HCT116 (cell line): ENCODE measurements around the gene DOCK2. TPM values are rescaled to one million over a fixed set of nuclear protein-coding genes. Genes with fewer than 3 reads are reported as not detected.

Experiments
- ATAC-seq: fragments of 200-7000 bp; cut with Tn5 transposase; 2 replicates; pipeline ENCODE4 v1.9.1; 2020; ENCODE audit warnings: mild to moderate bottlenecking, moderate library complexity
- BruUV-seq: library from RNA; stranded (reverse); fragments of 400-500 nt; replicated peaks from 2 replicates; lab custom pipeline; 2021; lab: Mats Ljungman, UMichigan
- CTCF ChIA-PET: fragments of 300-600 bp; sonication (Branson Sonifier 250); formaldehyde crosslinking; loops from one replicate; lab custom pipeline; 2021; ENCODE audit warnings: antibody characterized with exemption; lab: Charles Lee
- POLR2A ChIA-PET: fragments of 300-600, 350-600 bp; sonication (Branson Sonifier 250); formaldehyde crosslinking; loops from one replicate; lab custom pipeline; 2021; ENCODE audit warnings: antibody characterized with exemption; lab: Charles Lee
- RAD21 ChIA-PET, 2 experiments: fragments of 300-600 bp; sonication (Branson Sonifier 250); formaldehyde crosslinking; loops; one replicate each; lab custom pipeline; 2023; ENCODE audit warnings: low total read pairs in 2 of 2; ENCODE audit not compliant: uncharacterized antibody in 2 of 2, unreplicated experiment in 2 of 2, low non-redundant PET in 1 of 2; lab: Charles Lee
- DNase-seq: peaks from one replicate; pipeline ENCODE4 v3.0.0-alpha.2; 2010; ENCODE audit warnings: low read depth, low spot score
- H2AFZ ChIP-seq: fragments of 200-600 bp; shearing (Covaris generic), sonication (generic); 2 replicates; pipeline ENCODE4 v1.6.1; 2017; ENCODE audit warnings: low read depth, mixed run types, mixed read lengths, antibody characterized with exemption, low read length; ENCODE audit not compliant: poor library complexity, severe bottlenecking
- H3K27ac ChIP-seq: 2 replicates; pipeline ENCODE4 v1.5.1; 2012; ENCODE audit warnings: low read depth, low read length
- H3K27me3 ChIP-seq: fragments of 200-600 bp; sonication (generic); 2 replicates; pipeline ENCODE4 v1.6.1; 2016; ENCODE audit warnings: mixed run types, low read length, mixed read lengths; ENCODE audit not compliant: insufficient read depth
- H3K36me3 ChIP-seq, 2 experiments: fragments of 200-500 bp in 1 of 2; fragments of 200-600 bp in 1 of 2; sonication (Bioruptor generic) in 1 of 2; sonication (generic) in 1 of 2; 2 replicates each; pipeline versions ENCODE4 v1.5.1 to v1.6.1; 2014 to 2016; ENCODE audit warnings: low read length in 2 of 2, inconsistent platforms in 1 of 2, mixed read lengths in 1 of 2, mixed run types in 1 of 2; ENCODE audit not compliant: insufficient read depth in 2 of 2, control insufficient read depth in 1 of 2
- H3K4me1 ChIP-seq, 2 experiments: fragments of 200-600 bp in 1 of 2; sonication (generic) in 1 of 2; 2 replicates each; pipeline versions ENCODE4 v1.5.1 to v1.6.1; 2012 to 2017; ENCODE audit warnings: low read length in 2 of 2, inconsistent platforms in 1 of 2, mild to moderate bottlenecking in 1 of 2, mixed read lengths in 1 of 2, mixed run types in 1 of 2, moderate library complexity in 1 of 2; ENCODE audit not compliant: insufficient read depth in 2 of 2, control insufficient read depth in 1 of 2
- H3K4me2 ChIP-seq: fragments of 200-600 bp; sonication (generic); 2 replicates; pipeline ENCODE4 v1.6.1; 2017; ENCODE audit warnings: mixed run types, low read length, mixed read lengths
- H3K4me3 ChIP-seq, 2 experiments: fragments of 200-600 bp in 1 of 2; sonication (generic) in 1 of 2; replicated peaks in 1 of 2; 2 replicates each; pipeline ENCODE4 v1.5.1; 2011 to 2016; ENCODE audit warnings: low read length in 2 of 2, control low read depth in 1 of 2, low read depth in 1 of 2, mild to moderate bottlenecking in 1 of 2, mixed read lengths in 1 of 2, mixed run types in 1 of 2
- H3K79me2 ChIP-seq: fragments of 200-600 bp; sonication (generic); 2 replicates; pipeline ENCODE4 v1.6.1; 2017; ENCODE audit warnings: mild to moderate bottlenecking, mixed run types, low read length, moderate library complexity, mixed read lengths; ENCODE audit not compliant: insufficient read depth
- H3K9ac ChIP-seq: fragments of 200-600 bp; sonication (generic); 2 replicates; pipeline ENCODE4 v1.6.1; 2016; ENCODE audit warnings: low read length, mixed read lengths
- H3K9me2 ChIP-seq: fragments of 200-600 bp; sonication (generic), shearing (Covaris generic); 2 replicates; pipeline ENCODE4 v1.6.1; 2017; ENCODE audit warnings: mixed run types, mild to moderate bottlenecking, moderate library complexity; ENCODE audit not compliant: insufficient read depth
- H3K9me3 ChIP-seq, 2 experiments: fragments of 200-500 bp in 1 of 2; fragments of 200-600 bp in 1 of 2; sonication (Bioruptor generic) in 1 of 2; sonication (generic) in 1 of 2; 2 replicates each; pipeline ENCODE4 v1.6.1; 2014 to 2017; ENCODE audit warnings: low read length in 2 of 2, mixed read lengths in 2 of 2, inconsistent platforms in 1 of 2, low read depth in 1 of 2, mild to moderate bottlenecking in 1 of 2, mixed run types in 1 of 2, moderate library complexity in 1 of 2; ENCODE audit not compliant: control insufficient read depth in 1 of 2, insufficient read depth in 1 of 2
- H4K20me1 ChIP-seq: fragments of 200-600 bp; sonication (generic), shearing (Covaris generic); 2 replicates; pipeline ENCODE4 v1.6.1; 2017; ENCODE audit warnings: mixed run types, mild to moderate bottlenecking, moderate library complexity; ENCODE audit not compliant: insufficient read depth
- CBX3 ChIP-seq: IDR thresholded peaks from 2 replicates; pipeline ENCODE4 v1.6.1; 2012; ENCODE audit warnings: low read depth
- CEBPB ChIP-seq: IDR thresholded peaks from 2 replicates; pipeline ENCODE4 v1.6.1; 2012; ENCODE audit warnings: low read depth
- EGR1 ChIP-seq: IDR thresholded peaks from 2 replicates; pipeline ENCODE4 v1.6.1; 2012; ENCODE audit warnings: low read depth
- ELF1 ChIP-seq: IDR thresholded peaks from 2 replicates; pipeline ENCODE4 v1.6.1; 2012; ENCODE audit warnings: low read depth, borderline replicate concordance
- EZH2phosphoT487 ChIP-seq: fragments of 200-600 bp; IDR thresholded peaks from 2 replicates; pipeline ENCODE4 v1.6.1; 2018; ENCODE audit warnings: antibody characterized with exemption, borderline replicate concordance
- FOSL1 ChIP-seq: IDR thresholded peaks from 2 replicates; pipeline ENCODE4 v1.6.1; 2012; ENCODE audit warnings: low read depth
- MAX ChIP-seq: IDR thresholded peaks from 2 replicates; pipeline ENCODE4 v1.6.1; 2012
- POLR2A ChIP-seq: IDR thresholded peaks from 2 replicates; pipeline ENCODE4 v1.7.0; 2011; ENCODE audit warnings: borderline replicate concordance; ENCODE audit not compliant: insufficient read depth, insufficient read length; ENCODE audit errors: extremely low read depth
- RAD21 ChIP-seq: IDR thresholded peaks from 2 replicates; pipeline ENCODE4 v1.6.1; 2012; ENCODE audit warnings: low read depth, mild to moderate bottlenecking
- SIN3A ChIP-seq: IDR thresholded peaks from 2 replicates; pipeline ENCODE4 v1.6.1; 2012; ENCODE audit warnings: low read depth
- SP1 ChIP-seq: IDR thresholded peaks from 2 replicates; pipeline ENCODE4 v1.6.1; 2012; ENCODE audit warnings: low read depth
- SRF ChIP-seq: IDR thresholded peaks from 2 replicates; pipeline ENCODE4 v1.6.1; 2012; ENCODE audit warnings: low read depth
- TCF7L2 ChIP-seq: IDR thresholded peaks from 2 replicates; pipeline ENCODE4 v1.7.0; 2011; ENCODE audit warnings: borderline replicate concordance, inconsistent platforms; ENCODE audit not compliant: insufficient read depth, insufficient read length; ENCODE audit errors: extremely low read depth
- YY1 ChIP-seq: IDR thresholded peaks from 2 replicates; pipeline ENCODE4 v1.6.1; 2011; ENCODE audit warnings: low read length, low read depth, moderate library complexity, mild to moderate bottlenecking; ENCODE audit not compliant: insufficient replicate concordance; ENCODE audit errors: extremely low read depth
- ZBTB33 ChIP-seq: IDR thresholded peaks from 2 replicates; pipeline ENCODE4 v1.6.1; 2011; ENCODE audit warnings: mild to moderate bottlenecking, low read length, moderate library complexity; ENCODE audit not compliant: insufficient replicate concordance; ENCODE audit errors: extremely low read depth
- ZFX ChIP-seq: fragments of 450-650 bp; IDR thresholded peaks from 2 replicates; pipeline ENCODE4 v1.6.1; 2017
- ZNF274 ChIP-seq: fragments of 200-500 bp; sonication (Bioruptor generic); IDR thresholded peaks from 2 replicates; pipeline ENCODE4 v1.6.1; 2014; ENCODE audit warnings: mild to moderate bottlenecking, low read depth, low read length, inconsistent platforms
- intact Hi-C: fragments of 100-400 bp; cut with micrococcal nuclease; formaldehyde crosslinking; loops from 2 replicates; pipeline ENCODE4 v1.10.0; 2022
- total RNA-seq: library from RNA; stranded (reverse); gene quantifications from one replicate; pipeline ENCODE4 v1.2.1, GENCODE V29; 2021; ENCODE audit not compliant: unreplicated experiment
- TF ChIP-seq, protein P1 (sequence below): IDR thresholded peaks from 2 replicates; pipeline ENCODE4 v1.6.1; 2012; ENCODE audit warnings: low read depth

The DOCK2 gene
- total RNA-seq, 1 experiment from 2014 or later = 0.89 TPM

GRCh38 chr5:169958278-169958677, 321.2 kb downstream of the DOCK2 start:
- no TSS peak for BruUV-seq
- RAD21 ChIA-PET = no interaction called here
- Histone ChIP-seq H3K9me2 (no peaks in the 10 kb centered on the region), H3K27ac (no peak overlapping the region), H3K4me3 (no peak overlapping the region), H3K9me3 (no peaks in the 10 kb centered on the region), H3K79me2 (no peaks in the 10 kb centered on the region), H3K4me1 (no peaks in the 10 kb centered on the region), H3K27me3 (peaks cover 61% of the 10 kb centered on the region), H3K36me3 (no peaks in the 10 kb centered on the region), H3K9ac (no peak overlapping the region), H2AFZ (no peak overlapping the region), H3K4me2 (no peak overlapping the region), H4K20me1 (no peaks in the 10 kb centered on the region)
- TF ChIP-seq ZNF274 (no peak), SP1 (no peak)
- POLR2A ChIA-PET = no interaction called here
- ATAC-seq = no peak
- CTCF ChIA-PET = no interaction called here
- intact Hi-C loops = no loop called here
- DNase-seq = no peak

- Histone ChIP-seq H2AFZ (no peak overlapping the region), H3K27me3 (peaks cover 55% of the 10 kb centered on the region), H3K9me3 (no peaks in the 10 kb centered on the region), H3K9ac (no peak overlapping the region), H3K4me2 (no peak overlapping the region), H3K4me3 (no peak overlapping the region), H3K27ac (no peak overlapping the region), H3K36me3 (no peaks in the 10 kb centered on the region), H4K20me1 (no peaks in the 10 kb centered on the region), H3K4me1 (no peaks in the 10 kb centered on the region), H3K9me2 (peaks cover 2% of the 10 kb centered on the region; the same call in 1 of the 2 replicates), H3K79me2 (no peaks in the 10 kb centered on the region)
- ChIA-PET POLR2A (no interaction called here), CTCF (no interaction called here), RAD21 (no interaction called here)
- DNase-seq (no peak), ATAC-seq (no peak)
- BruUV-seq = no TSS peak
- intact Hi-C loops = no loop called here
- no peak for TF ChIP-seq POLR2A
- TF ChIP-seq TCF7L2 = no peak
- TF ChIP-seq RAD21 = no peak
- TF ChIP-seq CBX3 = no peak
- TF ChIP-seq CEBPB = no peak
- no peak for TF ChIP-seq EGR1
- TF ChIP-seq EZH2phosphoT487 = no peak
- TF ChIP-seq YY1 = no peak
- no peak for TF ChIP-seq ZBTB33
- no peak for TF ChIP-seq SRF
- no peak for TF ChIP-seq MAX
- TF ChIP-seq ELF1 = no peak
- TF ChIP-seq, protein P1, sequence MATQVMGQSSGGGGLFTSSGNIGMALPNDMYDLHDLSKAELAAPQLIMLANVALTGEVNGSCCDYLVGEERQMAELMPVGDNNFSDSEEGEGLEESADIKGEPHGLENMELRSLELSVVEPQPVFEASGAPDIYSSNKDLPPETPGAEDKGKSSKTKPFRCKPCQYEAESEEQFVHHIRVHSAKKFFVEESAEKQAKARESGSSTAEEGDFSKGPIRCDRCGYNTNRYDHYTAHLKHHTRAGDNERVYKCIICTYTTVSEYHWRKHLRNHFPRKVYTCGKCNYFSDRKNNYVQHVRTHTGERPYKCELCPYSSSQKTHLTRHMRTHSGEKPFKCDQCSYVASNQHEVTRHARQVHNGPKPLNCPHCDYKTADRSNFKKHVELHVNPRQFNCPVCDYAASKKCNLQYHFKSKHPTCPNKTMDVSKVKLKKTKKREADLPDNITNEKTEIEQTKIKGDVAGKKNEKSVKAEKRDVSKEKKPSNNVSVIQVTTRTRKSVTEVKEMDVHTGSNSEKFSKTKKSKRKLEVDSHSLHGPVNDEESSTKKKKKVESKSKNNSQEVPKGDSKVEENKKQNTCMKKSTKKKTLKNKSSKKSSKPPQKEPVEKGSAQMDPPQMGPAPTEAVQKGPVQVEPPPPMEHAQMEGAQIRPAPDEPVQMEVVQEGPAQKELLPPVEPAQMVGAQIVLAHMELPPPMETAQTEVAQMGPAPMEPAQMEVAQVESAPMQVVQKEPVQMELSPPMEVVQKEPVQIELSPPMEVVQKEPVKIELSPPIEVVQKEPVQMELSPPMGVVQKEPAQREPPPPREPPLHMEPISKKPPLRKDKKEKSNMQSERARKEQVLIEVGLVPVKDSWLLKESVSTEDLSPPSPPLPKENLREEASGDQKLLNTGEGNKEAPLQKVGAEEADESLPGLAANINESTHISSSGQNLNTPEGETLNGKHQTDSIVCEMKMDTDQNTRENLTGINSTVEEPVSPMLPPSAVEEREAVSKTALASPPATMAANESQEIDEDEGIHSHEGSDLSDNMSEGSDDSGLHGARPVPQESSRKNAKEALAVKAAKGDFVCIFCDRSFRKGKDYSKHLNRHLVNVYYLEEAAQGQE = no peak
- TF ChIP-seq SIN3A = no peak
- no peak for TF ChIP-seq ZFX
- no peak for TF ChIP-seq FOSL1
Measured at GRCh38 chr5:169960659-169961058, 323.6 kb downstream of the DOCK2 start.
